Measurements from ENCODE around the gene HSPH1.

- TF ChIP-seq, protein P1, sequence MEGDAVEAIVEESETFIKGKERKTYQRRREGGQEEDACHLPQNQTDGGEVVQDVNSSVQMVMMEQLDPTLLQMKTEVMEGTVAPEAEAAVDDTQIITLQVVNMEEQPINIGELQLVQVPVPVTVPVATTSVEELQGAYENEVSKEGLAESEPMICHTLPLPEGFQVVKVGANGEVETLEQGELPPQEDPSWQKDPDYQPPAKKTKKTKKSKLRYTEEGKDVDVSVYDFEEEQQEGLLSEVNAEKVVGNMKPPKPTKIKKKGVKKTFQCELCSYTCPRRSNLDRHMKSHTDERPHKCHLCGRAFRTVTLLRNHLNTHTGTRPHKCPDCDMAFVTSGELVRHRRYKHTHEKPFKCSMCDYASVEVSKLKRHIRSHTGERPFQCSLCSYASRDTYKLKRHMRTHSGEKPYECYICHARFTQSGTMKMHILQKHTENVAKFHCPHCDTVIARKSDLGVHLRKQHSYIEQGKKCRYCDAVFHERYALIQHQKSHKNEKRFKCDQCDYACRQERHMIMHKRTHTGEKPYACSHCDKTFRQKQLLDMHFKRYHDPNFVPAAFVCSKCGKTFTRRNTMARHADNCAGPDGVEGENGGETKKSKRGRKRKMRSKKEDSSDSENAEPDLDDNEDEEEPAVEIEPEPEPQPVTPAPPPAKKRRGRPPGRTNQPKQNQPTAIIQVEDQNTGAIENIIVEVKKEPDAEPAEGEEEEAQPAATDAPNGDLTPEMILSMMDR (IDR thresholded peaks at IDR 0.05; ENCODE audit: low read depth, low read length, missing input control): no peak
- TF ChIP-seq GABPA (IDR thresholded peaks at IDR 0.05 in 1 of 2, conservative IDR thresholded peaks at IDR 0.05 in 1 of 2): no peak
- no peak for TF ChIP-seq RAD21 (IDR thresholded peaks at IDR 0.05)
- no peak for TF ChIP-seq EGR1 (IDR thresholded peaks at IDR 0.05; ENCODE audit: low read depth in 2 of 2)
- TF ChIP-seq RXRA (IDR thresholded peaks at IDR 0.05): no peak
- TF ChIP-seq REST (IDR thresholded peaks at IDR 0.05): no peak
- no peak for TF ChIP-seq ZBTB33 (IDR thresholded peaks at IDR 0.05)
- no peak for TF ChIP-seq TAF1 (conservative IDR thresholded peaks at IDR 0.05)
- TF ChIP-seq NR2F2 (IDR thresholded peaks at IDR 0.05): no peak
- TF ChIP-seq, protein P2, sequence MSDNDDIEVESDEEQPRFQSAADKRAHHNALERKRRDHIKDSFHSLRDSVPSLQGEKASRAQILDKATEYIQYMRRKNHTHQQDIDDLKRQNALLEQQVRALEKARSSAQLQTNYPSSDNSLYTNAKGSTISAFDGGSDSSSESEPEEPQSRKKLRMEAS (IDR thresholded peaks at IDR 0.05): no peak
- TF ChIP-seq, protein P3, sequence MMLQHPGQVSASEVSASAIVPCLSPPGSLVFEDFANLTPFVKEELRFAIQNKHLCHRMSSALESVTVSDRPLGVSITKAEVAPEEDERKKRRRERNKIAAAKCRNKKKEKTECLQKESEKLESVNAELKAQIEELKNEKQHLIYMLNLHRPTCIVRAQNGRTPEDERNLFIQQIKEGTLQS (IDR thresholded peaks at IDR 0.05): no peak
- TF ChIP-seq FOXA1 (IDR thresholded peaks at IDR 0.05): no peak
These were observed 28.1 kb downstream of the HSPH1 start for GRCh38 chr13:31133621-31134020.
